Adrenal gland (tissue), 12 donors: ENCODE data around the gene UMPS. TPM values are rescaled to one million over a fixed set of nuclear protein-coding genes. Genes with fewer than 3 reads are reported as not detected.
"Not testable (repeated sequence)": the region's sequence is repeated elsewhere in the genome, so short reads cannot be mapped to it uniquely, and the experiment has no call there.

Experiments used
- DNase-seq, 7 donors: peaks; one replicate each; pipeline ENCODE4 v3.0.0-alpha.2; 2019 to 2020
- H3K27ac ChIP-seq, 5 donors: fragments of 200-600 bp; sonication (generic) in 4 of 5; 1 replicate in 3 of 5; 2 replicates in 2 of 5; pipeline versions ENCODE4 v1.5.1 to v1.8.0; 2016 to 2020; ENCODE audit warnings: mild to moderate bottlenecking in 1 of 5
- H3K27me3 ChIP-seq: fragments of 200-600 bp; 2 replicates; pipeline ENCODE4 v1.8.0; 2021
- H3K36me3 ChIP-seq, 2 donors: fragments of 200-600 bp; replicated peaks in 1 of 2; 1 replicate in 1 of 2; 2 replicates in 1 of 2; pipeline versions ENCODE4 v1.5.1 to v1.8.0; 2018 to 2022
- H3K4me1 ChIP-seq, 2 donors: fragments of 200-600 bp; replicated peaks in 1 of 2; 1 replicate in 1 of 2; 2 replicates in 1 of 2; pipeline versions ENCODE4 v1.5.1 to v1.8.0; 2018 to 2021
- H3K4me3 ChIP-seq, 4 donors: fragments of 200-600 bp; sonication (generic) in 3 of 4; one replicate each; pipeline ENCODE4 v1.5.1; 2016 to 2018
- H3K9me3 ChIP-seq, 3 donors: fragments of 200-600 bp; sonication (generic) in 1 of 3; replicated peaks in 1 of 3; 1 replicate in 2 of 3; 2 replicates in 1 of 3; pipeline versions ENCODE4 v1.5.1 to v1.8.0; 2016 to 2021
- POLR2A ChIP-seq, 2 donors: fragments of 450-650 bp; IDR thresholded peaks; one replicate each; pipeline ENCODE4 v1.6.1; 2017; ENCODE audit warnings: antibody characterized with exemption in 2 of 2, mild to moderate bottlenecking in 2 of 2, moderate library complexity in 1 of 2
- WGBS, 4 donors: extraction: QIAGEN DNeasy Blood & Tissue Kit in 2 of 4; methylation state at CpG; one replicate each; pipeline versions ENCODE4 v1.1.5 to v1.1.7; 2013 to 2017; 5-methylcytosine and 5-hydroxymethylcytosine counted together
- intact Hi-C, 2 donors: fragments of 100-400 bp; cut with DNase I; formaldehyde crosslinking; loops; one replicate each; pipeline versions ENCODE4 v1.14.1 to v1.15.0; 2022 to 2023
- polyA plus RNA-seq, 3 donors: library from polyadenylated mRNA; stranded (reverse); fragments of 200-250 nt in 2 of 3; fragments of 350-450 nt in 1 of 3; fragmentation: Illumina TruSeq in 1 of 3; extraction: RNeasy Lipid Tissue Mini Kit (QIAGEN cat#74804) in 1 of 3; gene quantifications; one replicate each; pipeline ENCODE4 v1.2.3, GENCODE V29; 2013 to 2014
- total RNA-seq, 9 donors: library from RNA; depleted of rRNA in 4 of 9; stranded (reverse); fragments of >200 nt in 4 of 9; fragments of 120-200 nt in 1 of 9; fragmentation: NEBNext Ultra II Directional in 1 of 9; extraction: Animal tissue kit (Norgen Biotek cat#: 25700) in 1 of 9; gene quantifications; one replicate each; pipeline versions ENCODE4 v1.1.0 to v1.2.4, GENCODE V29; 2013 to 2023
- TF ChIP-seq, protein P1 (sequence below), 6 experiments: fragments of 450-650 bp in 4 of 6; fragments of 200-600 bp in 2 of 6; sonication (generic) in 1 of 6; IDR thresholded peaks; 1 replicate in 5 of 6; 2 replicates in 1 of 6; pipeline versions ENCODE4 v1.5.1 to v1.8.0; 2016 to 2021; ENCODE audit warnings: antibody characterized with exemption in 6 of 6, mild to moderate bottlenecking in 2 of 6, moderate library complexity in 1 of 6
- donor health status: healthy with polysubstance abuse.
- donor health status: Bipolar disorder and iron deficiency.
- donor health status: DM: yes; HTN: yes; CAD: no.
- donor health status: DM: no; HTN: no; CAD: no.
- donor health status: DM: no; HTN: no; CAD: no.
- donor health status: DM: yes; HTN: yes; CAD: no.

Gene UMPS
- total and polyA plus RNA-seq, 12 donors, result 8.8 to 45.9 (median 26.8) TPM

GRCh38 chr3:124752051-124752450 lies 21.8 kb downstream of the UMPS start:
- Histone ChIP-seq H3K9me3 (no peaks in the 10 kb centered on the region), H3K27ac (no peak overlapping the region), H3K27me3 (no peaks in the 10 kb centered on the region), H3K4me1 (peaks cover 0 to 3% of the 10 kb centered on the region in 2 donors), H3K4me3 (no peak overlapping the region), H3K36me3 (no peaks in the 10 kb centered on the region)
- no peak for TF ChIP-seq POLR2A (IDR thresholded peaks at IDR 0.05)
- TF ChIP-seq, protein P1, sequence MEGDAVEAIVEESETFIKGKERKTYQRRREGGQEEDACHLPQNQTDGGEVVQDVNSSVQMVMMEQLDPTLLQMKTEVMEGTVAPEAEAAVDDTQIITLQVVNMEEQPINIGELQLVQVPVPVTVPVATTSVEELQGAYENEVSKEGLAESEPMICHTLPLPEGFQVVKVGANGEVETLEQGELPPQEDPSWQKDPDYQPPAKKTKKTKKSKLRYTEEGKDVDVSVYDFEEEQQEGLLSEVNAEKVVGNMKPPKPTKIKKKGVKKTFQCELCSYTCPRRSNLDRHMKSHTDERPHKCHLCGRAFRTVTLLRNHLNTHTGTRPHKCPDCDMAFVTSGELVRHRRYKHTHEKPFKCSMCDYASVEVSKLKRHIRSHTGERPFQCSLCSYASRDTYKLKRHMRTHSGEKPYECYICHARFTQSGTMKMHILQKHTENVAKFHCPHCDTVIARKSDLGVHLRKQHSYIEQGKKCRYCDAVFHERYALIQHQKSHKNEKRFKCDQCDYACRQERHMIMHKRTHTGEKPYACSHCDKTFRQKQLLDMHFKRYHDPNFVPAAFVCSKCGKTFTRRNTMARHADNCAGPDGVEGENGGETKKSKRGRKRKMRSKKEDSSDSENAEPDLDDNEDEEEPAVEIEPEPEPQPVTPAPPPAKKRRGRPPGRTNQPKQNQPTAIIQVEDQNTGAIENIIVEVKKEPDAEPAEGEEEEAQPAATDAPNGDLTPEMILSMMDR (IDR thresholded peaks at IDR 0.05), result no peak
- intact Hi-C loops, result loop anchor here in 1 of 2 donors (10.0 kb wide), 1 partner anchor 833 kb away; no protein-coding TSS in a partner anchor
- DNase-seq, result peak in 1 of 7 donors; percentile 5
- 80 to 92% (median 83%) methylated on average over 3 of the region's 3 CpGs for WGBS, 4 donors

DNA sequence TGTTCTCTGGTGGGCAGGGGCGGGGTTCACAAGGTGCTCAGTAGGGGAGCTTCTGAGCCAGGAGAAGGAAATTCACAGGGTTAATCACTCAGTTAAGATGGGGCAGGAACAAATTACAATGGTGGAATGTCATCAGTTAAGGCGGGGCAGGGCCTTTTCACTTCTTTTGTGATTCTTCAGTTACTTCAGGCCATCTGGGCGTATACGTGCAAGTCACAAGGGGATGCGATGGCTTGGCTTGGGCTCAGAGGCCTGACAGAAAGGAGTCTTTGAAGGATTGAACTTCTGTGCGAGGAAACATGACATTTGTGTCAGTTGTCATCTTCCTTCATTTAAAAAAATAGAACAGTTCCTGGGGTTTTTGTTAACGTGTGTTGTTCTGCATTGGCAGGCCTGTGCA lies 27.7 kb downstream of the UMPS start:
- H3K36me3 ChIP-seq, H3K4me3 ChIP-seq, H3K9me3 ChIP-seq, H3K27me3 ChIP-seq, H3K27ac ChIP-seq: not testable (repeated sequence)
- peaks cover 0 to 18% of the 10 kb centered on the region in 2 donors for H3K4me1 ChIP-seq
- DNase-seq, result peak in 1 of 7 donors; percentile 2
- intact Hi-C loops, result loop anchor here in 1 of 2 donors (10.0 kb wide), 1 partner anchor 827 kb away; no protein-coding TSS in a partner anchor
- WGBS, 4 donors, result 89 to 95% (median 93%) methylated on average over 7 of the region's 7 CpGs

DNA sequence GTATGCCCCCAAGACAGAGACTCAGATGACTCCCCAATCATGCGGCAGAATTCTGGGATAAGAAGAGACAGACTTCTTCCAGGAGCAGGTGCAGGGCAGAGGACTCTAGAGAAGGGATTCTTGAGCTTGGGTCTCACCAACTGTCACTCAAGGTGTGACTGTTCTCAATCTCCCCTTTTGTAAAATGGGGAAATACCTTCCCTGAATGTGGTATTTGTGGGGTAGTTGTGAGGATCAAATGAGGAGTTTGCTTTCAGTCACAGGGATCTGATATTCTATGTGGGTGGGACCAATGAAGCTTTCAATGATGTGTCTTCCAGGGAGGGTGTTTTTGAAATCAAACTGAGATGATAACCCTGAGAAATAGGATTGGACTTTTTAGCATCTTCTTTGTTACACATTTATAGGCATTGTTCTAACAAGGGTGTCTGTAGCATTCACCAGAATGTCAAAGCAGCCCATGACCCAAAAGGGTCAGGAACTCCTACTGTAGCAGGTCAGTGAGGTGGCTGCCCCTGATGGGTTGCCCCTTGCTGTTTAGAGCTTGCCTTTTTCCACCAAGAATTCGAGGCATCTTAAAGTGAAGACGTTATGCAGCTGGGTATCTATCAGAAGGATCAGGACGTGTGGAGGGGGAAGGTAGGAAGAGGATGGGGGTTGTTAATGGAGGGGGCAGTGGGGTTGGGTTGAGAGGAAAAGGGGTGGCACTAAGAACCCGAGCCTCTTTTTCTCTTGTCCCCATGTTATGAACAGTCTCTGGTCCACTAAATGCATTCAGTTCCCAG lies 28.8 kb downstream of the UMPS start:
- H3K36me3 ChIP-seq, result peaks cover 0 to 18% of the 10 kb centered on the region in 2 donors
- intact Hi-C loops, result loop anchor here in 1 of 2 donors (10.0 kb wide), 1 partner anchor 826 kb away; no protein-coding TSS in a partner anchor
- peaks cover 0 to 18% of the 10 kb centered on the region in 2 donors for H3K4me1 ChIP-seq
- WGBS, 4 donors, result 71 to 81% (median 78%) methylated on average over 5 of the region's 5 CpGs
- no peaks in the 10 kb centered on the region for H3K9me3 ChIP-seq
- DNase-seq, result peak in 1 of 7 donors; percentile 7
- no peak overlapping the region for H3K27ac ChIP-seq
- no peak for TF ChIP-seq POLR2A (IDR thresholded peaks at IDR 0.05)
- TF ChIP-seq, protein P1 (IDR thresholded peaks at IDR 0.05), result no peak
- no peaks in the 10 kb centered on the region for H3K27me3 ChIP-seq
- H3K4me3 ChIP-seq, result no peak overlapping the region

- H3K4me3 ChIP-seq, result no peak overlapping the region
- H3K27ac ChIP-seq, result no peak overlapping the region
- H3K27me3 ChIP-seq, result no peaks in the 10 kb centered on the region
- intact Hi-C loops, result loop anchor here (2.0 to 10.0 kb wide), 3 partner anchors 141 to 825 kb away; no protein-coding TSS in a partner anchor
- peak in 2 of 7 donors; percentile 12 to 20 for DNase-seq
- peaks cover 0 to 25% of the 10 kb centered on the region in 2 donors for H3K36me3 ChIP-seq
- TF ChIP-seq POLR2A (IDR thresholded peaks at IDR 0.05), result no peak
- TF ChIP-seq, protein P1 (IDR thresholded peaks at IDR 0.05), result no peak
- H3K4me1 ChIP-seq, result peaks cover 0 to 18% of the 10 kb centered on the region in 2 donors
- H3K9me3 ChIP-seq, result no peaks in the 10 kb centered on the region
- WGBS, 4 donors, result 85 to 94% (median 90%) methylated on average over 11 to 14 of the region's 14 CpGs
These were observed 29.6 kb downstream of the UMPS start for GRCh38 chr3:124759666-124760401.
